ENCODE results near the gene URGCP. TPM values are rescaled to one million over a fixed set of nuclear protein-coding genes. Genes with fewer than 3 reads are reported as not detected.

The URGCP gene
- total and polyA plus RNA-seq, 10 of the 15 experiments (the other 5 are each of a cell fraction or from before 2014, with no cell fraction given): 2.0 to 29.7 (median 17.5) TPM

GRCh38 chr7:43929529-43930457, 23.4 kb upstream of the URGCP start:
- ChIA-PET POLR2A (interaction anchor here (1.0 kb wide), 1 partner anchor 28 kb away, joined by 3 read pairs; no protein-coding TSS in a partner anchor), SMC1A (ENCODE audit: uncharacterized antibody, unreplicated experiment) (interaction anchor here (0.8 kb wide), 1 partner anchor 28 kb away, joined by 3 read pairs; no protein-coding TSS in a partner anchor), RAD21 (ENCODE audit: unreplicated experiment) (no interaction called here), CTCF (interaction anchor here (0.9 to 1.6 kb wide), 2 partner anchors 10 to 22 kb away, joined by 3 read pairs; no protein-coding TSS in a partner anchor)
- Histone ChIP-seq H3K9ac (ENCODE audit: control insufficient read depth, insufficient read depth, low read length) (no peak overlapping the region), H3K27ac (ENCODE audit: control insufficient read depth, insufficient read depth) (no peak overlapping the region), H3K4me3 (no peak overlapping the region), H3K4me1 (ENCODE audit: control insufficient read depth, insufficient read depth, low read length) (peaks cover 4% of the 10 kb centered on the region), H3K79me2 (ENCODE audit: control insufficient read depth, insufficient read depth, low read length) (peaks cover 9% of the 10 kb centered on the region), H3K9me3 (replicated peaks; ENCODE audit: control insufficient read depth, insufficient read depth, low read length) (no peaks in the 10 kb centered on the region), H4K20me1 (ENCODE audit: control insufficient read depth, insufficient read depth) (no peaks in the 10 kb centered on the region), H3K27me3 (replicated peaks in 1 of 2; ENCODE audit: control insufficient read depth in 2 of 2, insufficient read depth in 2 of 2, low read length in 1 of 2) (no peaks in the 10 kb centered on the region), H3K36me3 (ENCODE audit: control insufficient read depth in 2 of 2, insufficient read depth in 2 of 2, low read length in 1 of 2) (no peaks in the 10 kb centered on the region; a peak in 1 of 4 replicates), H2AFZ (ENCODE audit: control insufficient read depth, low read depth, low read length) (no peak overlapping the region), H3K4me2 (ENCODE audit: control insufficient read depth, insufficient read depth) (no peak overlapping the region)
- ATAC-seq (no peak), FAIRE-seq (no peak), DNase-seq (ENCODE audit: low read depth, low spot score) (no peak)
- WGBS (ENCODE audit: insufficient coverage, insufficient replicate concordance, low lambda C conversion rate, missing lambda C conversion rate): 97% methylated on average over 5 of the region's 5 CpGs
- in situ Hi-C loops (cut with MboI) (no loop called here), intact Hi-C loops (cut with micrococcal nuclease; ENCODE audit: unreplicated experiment) (no loop called here)
- TF ChIP-seq MLLT1 (IDR thresholded peaks at IDR 0.05) (no peak), RUNX3 (IDR thresholded peaks at IDR 0.05; ENCODE audit: low read length) (no peak), USF1 (IDR thresholded peaks at IDR 0.05; ENCODE audit: borderline replicate concordance, extremely low read length, insufficient read depth, low read depth, low read length) (no peak), CREM (IDR thresholded peaks at IDR 0.05; ENCODE audit: low read depth) (no peak), MAX (IDR thresholded peaks at IDR 0.05; ENCODE audit: low read depth, low read length) (no peak), SMAD5 (IDR thresholded peaks at IDR 0.05; ENCODE audit: low read depth) (no peak), RAD21 (IDR thresholded peaks at IDR 0.05; ENCODE audit: insufficient read depth, low read depth, low read length) (no peak), KAT2A (conservative IDR thresholded peaks at IDR 0.05; ENCODE audit: control insufficient read depth, low read depth, low read length) (no peak), EED (IDR thresholded peaks at IDR 0.05; ENCODE audit: low read depth) (no peak), LARP7 (IDR thresholded peaks at IDR 0.05) (no peak), ZNF207 (IDR thresholded peaks at IDR 0.05; ENCODE audit: borderline replicate concordance) (no peak), ZNF687 (IDR thresholded peaks at IDR 0.05) (no peak)
- BruUV-seq (replicated peaks): no TSS peak
